ENCODE data around the gene MINDY4. TPM values are rescaled to one million over a fixed set of nuclear protein-coding genes. Genes with fewer than 3 reads are reported as not detected.

MINDY4 gene
- total and polyA plus RNA-seq, 2 of the 8 experiments (the other 6 are each of a cell fraction or from before 2014, with no cell fraction given) = 1.3 to 3.6 TPM

GRCh38 chr7:30852744-30853288 is 81.6 kb downstream of the MINDY4 start:
- Histone ChIP-seq H3K4ac (replicated peaks; ENCODE audit: insufficient read length, low read depth, low read length) (no peak overlapping the region), H3K23ac (ENCODE audit: insufficient read length) (no peak overlapping the region), H4K8ac (ENCODE audit: extremely low read depth, insufficient read depth, low read length) (no peak overlapping the region), H2AFZ (ENCODE audit: low read length) (no peak overlapping the region), H3K27ac (ENCODE audit: low read depth, low read length) (no peak overlapping the region), H3K79me2 (ENCODE audit: control insufficient read depth in 1 of 2, insufficient read depth in 2 of 2, low read length in 2 of 2) (no peaks in the 10 kb centered on the region), H3K56ac (replicated peaks; ENCODE audit: insufficient read length, low read depth, low read length) (no peak overlapping the region), H3K14ac (ENCODE audit: insufficient read length) (no peak overlapping the region), H2AK5ac (ENCODE audit: low read depth, low read length) (no peak overlapping the region), H3K4me3 (ENCODE audit: extremely low read depth in 1 of 4, insufficient read depth in 2 of 4, low read depth in 3 of 4, low read length in 4 of 4) (no peak overlapping the region), H4K5ac (ENCODE audit: insufficient read length, low read depth, low read length) (no peak overlapping the region), H3K4me1 (replicated peaks in 1 of 4; ENCODE audit: control insufficient read depth in 3 of 4, insufficient read depth in 4 of 4, low read length in 3 of 4) (peaks cover 0 to 5% (median 0%) of the 10 kb centered on the region in 4 experiments; a peak in 2 of 7 replicates), H2BK20ac (ENCODE audit: low read length) (no peak overlapping the region), H3K18ac (ENCODE audit: extremely low read depth, low read length) (no peak overlapping the region), H4K20me1 (replicated peaks in 1 of 2; ENCODE audit: control insufficient read depth in 1 of 2, insufficient read depth in 2 of 2, low read length in 2 of 2) (no peaks in the 10 kb centered on the region), H3K4me2 (ENCODE audit: insufficient read depth in 1 of 2, low read depth in 2 of 2, low read length in 2 of 2) (no peak overlapping the region), H3K79me1 (ENCODE audit: low read depth, low read length) (no peaks in the 10 kb centered on the region), H3K23me2 (ENCODE audit: low read depth, low read length) (no peaks in the 10 kb centered on the region), H2BK5ac (ENCODE audit: low read depth, low read length) (no peak overlapping the region), H3K36me3 (ENCODE audit: control insufficient read depth in 2 of 4, insufficient read depth in 4 of 4, low read length in 3 of 4) (no peaks in the 10 kb centered on the region), H2BK15ac (ENCODE audit: low read length) (no peak overlapping the region), H2BK12ac (ENCODE audit: low read depth, low read length) (no peak overlapping the region), H4K91ac (replicated peaks; ENCODE audit: insufficient read length, low read length) (no peak overlapping the region), H3K9ac (replicated peaks in 1 of 4; ENCODE audit: extremely low read depth in 1 of 4, low read depth in 3 of 4, low read length in 3 of 4) (no peak overlapping the region), H3K27me3 (replicated peaks in 1 of 4; ENCODE audit: control insufficient read depth in 3 of 4, extremely low read depth in 1 of 4, insufficient read depth in 3 of 4, low read length in 3 of 4) (no peaks in the 10 kb centered on the region), H3K9me3 (ENCODE audit: insufficient read depth in 2 of 2, low read depth in 1 of 2, low read length in 1 of 2) (no peaks in the 10 kb centered on the region), H2BK120ac (replicated peaks; ENCODE audit: low read depth, low read length) (no peak overlapping the region)
- 92% methylated on average over 11 of the region's 11 CpGs; no CpG with 5 or more reads in 1 of the 2 experiments for WGBS, 2 experiments (ENCODE audit: extremely low coverage in 1 of 2, insufficient coverage in 1 of 2, insufficient read length in 1 of 2, insufficient replicate concordance in 2 of 2, low coverage in 1 of 2, low lambda C conversion rate in 2 of 2, missing lambda C conversion rate in 1 of 2)
- DNase-seq (ENCODE audit: low read depth in 1 of 2, low spot score in 2 of 2) (no peak), FAIRE-seq (no peak)
- ChIA-PET CTCF (ENCODE audit: partially characterized antibody) (interaction anchor here (0.6 to 1.5 kb wide), 8 partner anchors 9 to 128 kb away, joined by 3 to 5 read pairs (median 3); no protein-coding TSS in a partner anchor), POLR2A (ENCODE audit: partially characterized antibody) (interaction anchor here (0.6 to 1.1 kb wide), 3 partner anchors 10 to 37 kb away, joined by 3 read pairs; no protein-coding TSS in a partner anchor)

Data from H1 (cell line).